Lower leg skin (tissue), 4 donors: ENCODE measurements around the gene MTA3. TPM values are rescaled to one million over a fixed set of nuclear protein-coding genes. Genes with fewer than 3 reads are reported as not detected.

Experiments
- DNase-seq, 2 donors: peaks; one replicate each; pipeline ENCODE4 v3.0.0-alpha.2; 2019; ENCODE audit warnings: low spot score in 2 of 2
- H3K4me3 ChIP-seq: fragments of 200-600 bp; sonication (generic); 2 replicates; pipeline ENCODE4 v1.5.1; 2017; ENCODE audit warnings: mild to moderate bottlenecking, low read depth; ENCODE audit not compliant: poor library complexity, severe bottlenecking
- CTCF ChIP-seq, 3 donors: fragments of 450-650 bp; IDR thresholded peaks; one replicate each; pipeline ENCODE4 v1.5.1; 2016; ENCODE audit warnings: antibody characterized with exemption in 3 of 3, mild to moderate bottlenecking in 3 of 3, moderate library complexity in 2 of 3
- POLR2A ChIP-seq, 2 donors: fragments of 450-650 bp; IDR thresholded peaks; one replicate each; pipeline ENCODE4 v1.6.1; 2016 to 2017; ENCODE audit warnings: antibody characterized with exemption in 2 of 2, mild to moderate bottlenecking in 1 of 2, moderate library complexity in 1 of 2
- WGBS, 2 donors: methylation state at CpG; one replicate each; pipeline ENCODE4 v1.1.5; 2018; 5-methylcytosine and 5-hydroxymethylcytosine counted together
- intact Hi-C: fragments of 100-400 bp; cut with DNase I; formaldehyde crosslinking; loops from one replicate; pipeline ENCODE4 v1.15.0; 2023; ENCODE audit warnings: low total_unique reads
- total RNA-seq, 4 donors: library from RNA; depleted of rRNA; stranded (reverse); fragments of >200 nt; gene quantifications; one replicate each; pipeline ENCODE4 v1.1.0, GENCODE V29; 2016

MTA3 gene
- total RNA-seq, 4 donors from 2014 or later = 32.9 to 50.4 (median 35.9) TPM

GRCh38 chr2:42792087-42792582, 223.7 kb downstream of the MTA3 start:
- intact Hi-C loops = no loop called here
- WGBS, 2 donors = 2 to 5% methylated on average over 17 to 18 of the region's 18 CpGs
- TF ChIP-seq POLR2A (IDR thresholded peaks at IDR 0.05) = no peak
- TF ChIP-seq CTCF (IDR thresholded peaks at IDR 0.05) = no peak
- peak overlapping the region; percentile 47 for H3K4me3 ChIP-seq
- DNase-seq = no peak

GRCh38 chr2:42792583-42793333, 224.3 kb downstream of the MTA3 start, which contains the start of gene HAAO:
HAAO (minus strand) TSS chr2:42792583; CDS start chr2:42792536, 47 bp downstream.
- intact Hi-C loops = no loop called here
- peak in 1 of 2 donors; percentile 91 for DNase-seq
- TF ChIP-seq CTCF (IDR thresholded peaks at IDR 0.05) (no peak), POLR2A (IDR thresholded peaks at IDR 0.05) (no peak)
- peak within 1 kb of the TSS; percentile 47 for H3K4me3 ChIP-seq
- WGBS, 2 donors = 0 to 4% methylated on average over 14 to 50 of the region's 75 CpGs

DNA sequence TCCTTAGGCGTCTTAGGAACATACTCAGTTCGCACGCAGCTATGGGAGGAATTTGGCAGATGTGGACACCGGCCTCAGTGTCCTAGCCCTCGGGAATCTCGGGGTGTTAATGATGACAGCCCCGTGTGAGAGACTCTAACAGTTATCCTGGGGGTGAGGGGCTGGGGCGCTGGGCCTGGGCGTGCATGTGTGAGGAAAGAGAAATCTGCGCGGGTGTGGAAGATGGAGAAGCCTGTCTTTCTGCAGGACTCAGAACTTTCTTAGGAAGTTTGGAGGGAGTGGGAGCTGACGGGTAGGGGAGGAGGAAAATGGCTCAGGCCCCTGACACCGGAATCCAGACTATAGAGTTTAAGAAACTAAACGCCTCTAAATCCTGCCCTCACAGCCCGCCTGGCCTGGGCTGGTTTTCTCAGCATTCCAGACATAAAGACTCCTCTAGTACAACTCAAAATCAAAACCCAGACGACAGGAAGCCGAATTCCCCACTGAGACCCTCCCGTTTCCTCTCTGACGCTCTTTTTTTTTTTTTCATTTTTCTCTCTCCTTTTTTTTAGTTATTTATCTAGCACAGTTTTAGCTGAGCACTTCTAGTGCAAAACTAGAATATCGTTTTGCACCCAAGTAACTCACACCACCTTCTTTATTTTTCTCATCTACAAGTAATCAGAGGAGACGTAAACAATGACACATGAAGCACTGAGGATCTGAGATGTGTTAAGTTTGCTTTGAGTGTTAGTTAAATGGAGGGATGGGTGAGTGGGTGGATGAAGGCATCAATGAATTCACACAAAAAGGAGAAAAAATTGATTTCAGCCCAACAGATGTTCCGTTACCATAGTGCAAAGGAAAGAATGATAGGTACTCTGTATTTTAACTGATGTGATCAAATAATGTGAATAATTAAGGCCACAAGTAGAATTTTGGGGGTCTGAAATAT, 225.2 kb downstream of the MTA3 start:
- DNase-seq = peak in 1 of 2 donors; percentile 89
- TF ChIP-seq POLR2A (IDR thresholded peaks at IDR 0.05) (no peak), CTCF (IDR thresholded peaks at IDR 0.05) (no peak)
- intact Hi-C loops = no loop called here
- WGBS, 2 donors = 32 to 39% methylated on average over 19 to 22 of the region's 22 CpGs
- peak overlapping the region; percentile 47 for H3K4me3 ChIP-seq

- intact Hi-C loops = no loop called here
- WGBS, 2 donors = 70 to 76% methylated on average over 8 of the region's 8 CpGs
- H3K4me3 ChIP-seq = no peak overlapping the region
- no peak for TF ChIP-seq CTCF (IDR thresholded peaks at IDR 0.05)
- TF ChIP-seq POLR2A (IDR thresholded peaks at IDR 0.05) = no peak
- DNase-seq = peak in 1 of 2 donors; percentile 84
Measured at GRCh38 chr2:42794271-42795046, 226.0 kb downstream of the MTA3 start.

DNA sequence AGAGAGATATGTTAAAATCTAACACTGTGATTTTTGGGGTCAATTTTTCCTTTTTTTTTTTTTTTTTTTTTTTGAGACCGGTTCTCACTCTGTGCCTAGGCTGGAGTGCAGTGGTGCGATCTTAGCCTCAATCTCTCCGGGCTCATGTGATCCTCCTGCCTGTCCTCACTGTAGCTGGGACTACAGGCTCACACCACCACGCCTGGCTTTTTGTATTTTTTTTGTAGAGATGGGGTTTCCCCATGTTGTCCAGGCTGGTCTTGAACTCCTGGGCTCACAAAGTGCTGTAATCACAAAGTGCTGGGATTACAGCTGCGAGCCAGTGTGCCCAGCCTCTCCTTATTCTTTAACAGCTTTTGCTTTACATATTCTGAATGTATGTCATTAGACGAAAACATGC, 226.8 kb downstream of the MTA3 start:
- peak in 1 of 2 donors; percentile 46 for DNase-seq
- 86 to 90% methylated on average over 6 of the region's 6 CpGs for WGBS, 2 donors
- H3K4me3 ChIP-seq = no peak overlapping the region
- TF ChIP-seq CTCF (IDR thresholded peaks at IDR 0.05) (no peak), POLR2A (IDR thresholded peaks at IDR 0.05) (no peak)
- intact Hi-C loops = no loop called here
